GM21515 (cell line): ENCODE data around the gene PARD3B.

Experiments used
- ATAC-seq: cut with Tn5 transposase; IDR thresholded peaks from one replicate; pipeline ENCODE4 v1.9.1; 2021; ENCODE audit not compliant: unreplicated experiment

The PARD3B gene

GRCh38 chr2:205629091-205629776 lies 1084.0 kb downstream of the PARD3B start:
- ATAC-seq: no peak

GRCh38 chr2:205633994-205634393 lies 1088.7 kb downstream of the PARD3B start:
- no peak for ATAC-seq

GRCh38 chr2:205636549-205637319 lies 1091.5 kb downstream of the PARD3B start:
- no peak for ATAC-seq

GRCh38 chr2:205637320-205637602 lies 1092.0 kb downstream of the PARD3B start:
- no peak for ATAC-seq

- no peak for ATAC-seq
These were observed 1092.7 kb downstream of the PARD3B start for GRCh38 chr2:205637779-205638503.

GRCh38 chr2:205640716-205641115 lies 1095.4 kb downstream of the PARD3B start:
- ATAC-seq: no peak

GRCh38 chr2:205642599-205643356 lies 1097.5 kb downstream of the PARD3B start:
- no peak for ATAC-seq

- no peak for ATAC-seq
These were observed 1098.2 kb downstream of the PARD3B start for GRCh38 chr2:205643391-205643885.

- no peak for ATAC-seq
These were observed 1098.7 kb downstream of the PARD3B start for GRCh38 chr2:205644018-205644417.

- peak; percentile 99 for ATAC-seq
These were observed 1101.4 kb downstream of the PARD3B start for GRCh38 chr2:205646680-205647079.

- no peak for ATAC-seq
These were observed 1105.2 kb downstream of the PARD3B start for GRCh38 chr2:205650450-205650849.

GRCh38 chr2:205650931-205651330 lies 1105.7 kb downstream of the PARD3B start:
- ATAC-seq: no peak

GRCh38 chr2:205651719-205652118 lies 1106.4 kb downstream of the PARD3B start:
- no peak for ATAC-seq

GRCh38 chr2:205654878-205655605 lies 1109.8 kb downstream of the PARD3B start:
- no peak for ATAC-seq

GRCh38 chr2:205655779-205656456 lies 1110.6 kb downstream of the PARD3B start:
- no peak for ATAC-seq

GRCh38 chr2:205656461-205656860 lies 1111.2 kb downstream of the PARD3B start:
- no peak for ATAC-seq

- no peak for ATAC-seq
These were observed 1111.7 kb downstream of the PARD3B start for GRCh38 chr2:205656941-205657340.

- no peak for ATAC-seq
These were observed 1112.3 kb downstream of the PARD3B start for GRCh38 chr2:205657579-205657978.

- no peak for ATAC-seq
These were observed 1112.8 kb downstream of the PARD3B start for GRCh38 chr2:205658068-205658467.

- ATAC-seq: no peak
These were observed 1113.3 kb downstream of the PARD3B start for GRCh38 chr2:205658572-205658971.
